ENCODE results near the gene KCNQ1.

DNA sequence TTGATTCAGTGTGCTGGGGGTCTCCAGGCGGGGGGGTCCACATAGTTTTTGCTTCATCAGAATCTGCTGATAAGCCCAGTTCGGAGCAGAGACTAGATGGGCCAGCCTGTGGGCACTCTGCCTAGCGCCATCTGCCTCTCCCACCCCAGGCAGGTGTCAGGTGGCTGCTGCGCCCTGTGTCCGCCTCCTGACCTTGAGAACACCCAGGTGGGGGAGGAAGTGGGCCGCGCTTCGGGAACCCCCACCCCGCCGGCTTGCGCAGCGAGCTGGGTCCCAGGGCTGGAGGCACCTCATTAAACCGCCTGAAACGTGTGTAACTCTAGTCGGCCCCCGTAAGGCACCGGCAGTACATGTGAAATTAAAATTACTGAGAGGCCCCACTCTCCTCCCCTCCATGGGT is 113.6 kb downstream of the KCNQ1 start:
- TF ChIP-seq EZH2 (IDR thresholded peaks at IDR 0.05; ENCODE audit: borderline replicate concordance, low read length) = no peak
- TF ChIP-seq CTCF (IDR thresholded peaks at IDR 0.05; ENCODE audit: low read length) = no peak
